H1 (cell line): Measurements from ENCODE around the gene OR6N2. TPM values are rescaled to one million over a fixed set of nuclear protein-coding genes. Genes with fewer than 3 reads are reported as not detected.

Experiments used
- BCL11A ChIP-seq, 2 experiments: IDR thresholded peaks; one replicate each; pipeline ENCODE4 v1.6.1; 2011; ENCODE audit warnings: low read depth in 2 of 2, low read length in 2 of 2, mild to moderate bottlenecking in 2 of 2
- HDAC6 ChIP-seq: IDR thresholded peaks from one replicate; pipeline ENCODE4 v1.7.1; 2012; ENCODE audit warnings: low read depth, mild to moderate bottlenecking, inconsistent platforms, low read length, moderate library complexity
- POLR2A ChIP-seq, 2 experiments: IDR thresholded peaks; 1 replicate in 1 of 2; 2 replicates in 1 of 2; pipeline ENCODE4 v1.6.1; 2011; ENCODE audit warnings: low read depth in 2 of 2, low read length in 2 of 2, mild to moderate bottlenecking in 2 of 2; ENCODE audit errors: control extremely low read depth in 1 of 2
- RAD21 ChIP-seq, 2 experiments: IDR thresholded peaks in 1 of 2; conservative IDR thresholded peaks in 1 of 2; 2 replicates each; pipeline ENCODE4 v1.6.1; 2011; ENCODE audit warnings: low read depth in 2 of 2, low read length in 2 of 2, improper control_type of control experiment in 1 of 2, inconsistent platforms in 1 of 2, mild to moderate bottlenecking in 1 of 2, moderate library complexity in 1 of 2
- SP1 ChIP-seq: IDR thresholded peaks from 2 replicates; pipeline ENCODE4 v1.6.1; 2011; ENCODE audit warnings: low read depth, low read length
- polyA plus RNA-seq, 7 experiments: library from polyadenylated mRNA; depleted of rRNA in 3 of 7; stranded (reverse) in 5 of 7; unstranded in 2 of 7; fragments of >200 nt in 5 of 7; fragments of 200-250 nt in 2 of 7; gene quantifications; 1 replicate in 5 of 7; 2 replicates in 1 of 7; 4 replicates in 1 of 7; pipeline versions ENCODE4 v1.2.1 to v1.2.3, GENCODE V29; 2011 to 2013; ENCODE audit warnings: missing spikeins in 2 of 7, mixed read lengths in 2 of 7
- total RNA-seq: library from RNA; stranded (reverse); fragmentation: NEBNext Ultra II Directional; extraction: Animal tissue kit (Norgen Biotek cat#: 25700); gene quantifications from 2 replicates; pipeline ENCODE4 v1.2.1, GENCODE V29; 2021
- TF ChIP-seq, protein P1 (sequence below): IDR thresholded peaks from 2 replicates; pipeline ENCODE4 v1.6.1; 2012; ENCODE audit warnings: inconsistent platforms

The OR6N2 gene
- total and polyA plus RNA-seq, 2 of the 8 experiments (the other 6 are each of a cell fraction or from before 2014, with no cell fraction given), result not detected

DNA sequence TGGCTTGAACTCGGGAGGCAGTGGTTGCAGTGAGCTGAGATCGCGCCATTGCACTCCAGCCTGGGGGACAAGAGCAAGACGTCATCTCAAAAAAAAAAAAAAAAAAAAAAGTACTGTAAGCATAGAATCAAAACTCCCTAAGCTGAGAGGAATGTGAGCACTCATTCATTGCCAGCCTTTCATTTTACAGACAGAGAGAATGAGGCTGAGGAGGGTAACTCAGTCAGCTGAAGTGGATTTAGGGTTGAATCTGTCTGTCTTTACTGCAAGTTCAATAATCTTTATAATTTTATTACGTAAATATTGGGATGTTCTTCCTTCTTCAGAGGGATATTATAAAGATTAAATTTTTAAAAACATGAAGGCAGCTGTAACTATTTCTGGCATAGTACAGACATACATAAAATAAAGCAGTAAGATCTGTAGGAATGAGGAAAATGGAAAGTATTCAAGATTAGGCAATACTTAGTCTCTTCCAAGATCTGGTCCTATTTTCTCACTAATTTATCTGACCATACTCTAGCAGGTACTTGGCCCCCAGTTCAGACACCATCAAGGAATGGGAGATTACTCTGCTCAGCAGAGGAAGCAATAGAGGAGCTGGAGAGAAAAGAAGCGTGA lies 26.0 kb upstream of the OR6N2 start (continued):
- TF ChIP-seq BCL11A (IDR thresholded peaks at IDR 0.05; ENCODE audit: low read depth in 2 of 2, low read length in 2 of 2), result no peak
- TF ChIP-seq POLR2A (IDR thresholded peaks at IDR 0.05; ENCODE audit: control extremely low read depth in 1 of 2, low read depth in 2 of 2, low read length in 2 of 2), result no peak
- TF ChIP-seq, protein P1, sequence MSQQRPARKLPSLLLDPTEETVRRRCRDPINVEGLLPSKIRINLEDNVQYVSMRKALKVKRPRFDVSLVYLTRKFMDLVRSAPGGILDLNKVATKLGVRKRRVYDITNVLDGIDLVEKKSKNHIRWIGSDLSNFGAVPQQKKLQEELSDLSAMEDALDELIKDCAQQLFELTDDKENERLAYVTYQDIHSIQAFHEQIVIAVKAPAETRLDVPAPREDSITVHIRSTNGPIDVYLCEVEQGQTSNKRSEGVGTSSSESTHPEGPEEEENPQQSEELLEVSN, result no peak
- no peak for TF ChIP-seq HDAC6
- TF ChIP-seq SP1, result no peak
- no peak for TF ChIP-seq RAD21 (IDR thresholded peaks at IDR 0.05 in 1 of 2, conservative IDR thresholded peaks at IDR 0.05 in 1 of 2; ENCODE audit: low read depth in 2 of 2, low read length in 2 of 2)
